Activated naive CD8-positive, alpha-beta T cell treated with anti-CD3 and anti-CD28 coated beads, Interleukin-2, amount 50 U/mL, for 16 hours (primary cell): ENCODE measurements around the gene SFTPB.

Source experiments
- DNase-seq: peaks from one replicate; pipeline ENCODE4 v3.0.0-alpha.2; 2020; ENCODE audit warnings: low read depth, low spot score

Gene SFTPB

DNA sequence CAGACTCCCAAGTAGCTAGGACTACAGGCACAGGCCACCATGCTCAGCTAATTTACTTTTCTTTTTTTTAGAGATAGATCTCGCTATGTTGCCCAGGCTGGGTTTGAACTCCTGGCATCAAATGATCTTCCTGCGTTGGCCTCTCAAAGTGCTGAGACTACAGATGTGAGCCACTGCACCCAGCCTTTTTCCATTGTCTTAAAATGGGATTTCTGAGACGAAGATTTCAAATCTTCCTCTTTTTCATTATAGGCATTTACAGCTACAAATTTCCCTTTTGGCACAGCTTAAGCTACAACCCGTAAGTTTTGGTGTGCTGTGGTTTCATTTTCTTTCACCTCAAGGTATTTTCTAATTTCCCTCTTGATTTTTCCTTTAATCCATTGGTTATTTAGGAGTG, 34.8 kb upstream of the SFTPB start:
- no peak for DNase-seq

- no peak for DNase-seq
Observed at GRCh38 chr2:85702172-85702571, 34.2 kb upstream of the SFTPB start.

GRCh38 chr2:85699325-85699724, 31.3 kb upstream of the SFTPB start:
- DNase-seq: no peak

- DNase-seq: no peak
Observed at GRCh38 chr2:85698880-85699254, 30.9 kb upstream of the SFTPB start.

GRCh38 chr2:85698184-85698879, 30.3 kb upstream of the SFTPB start:
- no peak for DNase-seq

DNA sequence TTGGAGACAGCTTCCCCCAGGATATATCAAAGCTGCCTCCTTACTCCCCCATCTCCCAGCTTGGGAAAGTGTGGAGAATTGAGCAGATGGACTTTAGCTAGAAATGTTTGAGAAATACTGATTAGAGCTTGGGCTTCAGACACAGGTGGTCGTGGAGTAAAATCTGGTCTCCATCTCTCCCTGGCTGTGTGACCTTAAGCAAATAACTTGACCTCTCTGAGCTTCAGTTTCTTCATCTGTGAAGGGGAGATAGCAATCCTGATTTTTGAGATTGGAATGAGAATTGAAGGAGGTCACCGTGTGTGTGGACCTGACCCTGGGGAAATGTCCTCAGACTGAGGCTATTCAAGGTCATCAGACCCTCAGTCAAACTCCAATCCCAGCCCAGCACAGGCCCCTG, 29.7 kb upstream of the SFTPB start:
- DNase-seq: no peak

GRCh38 chr2:85697096-85697495, 29.1 kb upstream of the SFTPB start:
- DNase-seq: no peak

DNA sequence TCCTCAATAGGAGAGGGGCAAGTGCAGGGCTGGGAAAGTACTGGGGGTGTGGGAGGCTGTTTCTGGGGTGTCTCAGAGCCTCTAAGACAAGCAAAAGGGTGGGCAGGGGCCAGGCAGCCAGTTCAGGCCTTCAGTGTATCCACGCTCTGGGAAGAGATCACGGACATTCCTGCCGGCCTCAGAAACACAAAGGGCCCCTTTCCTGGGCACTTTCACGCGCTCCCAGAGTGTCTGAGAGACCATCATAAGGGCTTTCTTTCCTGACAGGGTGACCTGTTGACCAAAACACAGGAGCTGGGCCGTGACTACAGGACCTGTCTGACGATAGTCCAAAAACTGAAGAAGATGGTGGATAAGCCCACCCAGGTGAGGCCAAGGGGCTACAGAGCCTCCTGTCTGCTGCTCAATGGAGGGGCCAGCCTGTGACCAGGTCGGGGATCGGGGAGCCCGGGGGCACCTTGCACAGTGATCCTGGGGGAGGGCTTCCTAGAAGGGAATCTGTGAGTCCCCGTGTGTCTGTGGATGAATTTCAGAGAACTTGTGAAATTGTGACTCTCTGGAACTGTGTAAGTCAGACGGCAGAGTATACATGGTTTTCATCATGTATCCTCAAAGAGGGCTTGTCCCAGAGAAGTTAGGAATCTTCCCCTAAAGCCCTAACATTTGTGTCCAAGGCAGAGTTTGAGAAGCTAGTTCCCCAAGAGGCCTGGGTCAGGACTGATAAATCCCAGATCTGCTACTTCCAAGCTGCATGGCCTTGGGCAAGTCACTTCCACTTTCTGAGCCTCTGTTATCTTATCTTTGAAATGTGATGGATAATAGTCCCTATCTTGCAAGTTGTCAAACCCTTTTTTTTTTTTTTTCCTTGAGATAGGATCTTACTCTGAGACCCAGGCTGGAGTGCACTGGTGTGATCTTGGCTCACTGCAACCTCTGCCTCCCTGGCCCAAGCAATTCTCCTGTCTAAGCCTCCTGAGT, 28.0 kb upstream of the SFTPB start:
- no peak for DNase-seq

- DNase-seq: no peak
Observed at GRCh38 chr2:85695121-85695520, 27.1 kb upstream of the SFTPB start.

DNA sequence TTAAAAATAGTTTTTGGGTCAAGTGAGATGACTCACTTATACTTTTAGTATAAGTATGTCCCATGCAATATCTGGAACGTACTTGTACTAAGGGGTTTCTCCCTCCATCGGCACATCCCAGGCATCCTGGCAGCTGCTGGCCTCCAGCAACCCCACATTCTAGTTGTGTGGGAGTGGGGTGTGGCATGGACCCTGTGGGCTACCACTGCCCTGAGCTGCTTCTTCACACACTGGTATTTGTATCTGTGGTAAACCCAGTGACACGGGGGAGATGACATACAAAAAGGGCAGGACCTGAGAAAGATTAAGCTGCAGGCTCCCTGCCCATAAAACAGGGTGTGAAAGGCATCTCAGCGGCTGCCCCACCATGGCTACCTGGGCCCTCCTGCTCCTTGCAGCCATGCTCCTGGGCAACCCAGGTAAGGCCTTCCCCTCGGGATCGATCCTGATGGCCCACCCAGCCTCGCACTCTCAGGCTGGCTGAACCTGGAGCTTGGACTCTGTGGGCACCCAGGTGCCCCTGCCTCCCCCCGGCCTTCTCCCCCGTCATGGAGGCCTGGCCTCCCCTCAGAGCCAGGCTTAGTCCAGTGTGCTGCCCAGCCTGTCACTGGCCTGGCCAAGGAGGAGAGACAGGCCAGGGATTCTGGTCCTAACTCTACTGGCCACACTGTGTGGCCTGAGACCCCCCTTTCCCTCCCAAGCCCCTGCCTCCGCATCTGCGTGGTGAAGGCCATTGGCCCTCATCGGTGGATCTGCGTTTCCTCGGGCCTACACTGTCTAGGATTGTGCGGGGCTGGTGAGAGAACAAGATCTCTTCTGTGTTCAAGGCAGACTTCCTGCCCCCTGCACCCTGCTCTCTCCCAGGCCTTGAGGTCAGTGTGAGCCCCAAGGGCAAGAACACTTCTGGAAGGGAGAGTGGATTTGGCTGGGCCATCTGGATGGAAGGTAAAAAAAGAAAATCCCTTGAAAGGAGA, 26.3 kb upstream of the SFTPB start, which contains the start of gene GNLY:
Gene GNLY, plus strand, starts transcription at position 307 of the 974 bp plus-strand sequence. Its CDS starts 61 bp downstream, at position 368.
- no peak for DNase-seq

GRCh38 chr2:85692039-85692645, 24.1 kb upstream of the SFTPB start:
- no peak for DNase-seq

DNA sequence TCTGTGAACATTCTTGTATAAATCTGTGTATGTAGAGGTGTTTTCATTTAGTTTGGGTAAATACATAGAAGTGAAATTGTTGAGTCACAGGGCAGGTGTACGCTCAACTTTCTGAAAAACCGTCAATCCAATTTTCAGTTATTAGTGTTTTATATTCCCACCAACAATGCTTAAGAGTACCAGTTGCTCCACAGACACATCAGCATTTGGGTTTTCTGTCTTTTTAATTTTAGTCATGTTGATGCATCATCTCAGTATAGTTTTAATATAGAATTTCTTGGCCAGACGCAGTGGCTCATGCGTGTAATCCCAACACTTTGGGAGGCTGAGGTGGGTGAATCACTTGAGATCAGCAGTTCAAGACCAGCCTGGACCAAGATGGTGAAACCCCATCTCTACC, 22.9 kb upstream of the SFTPB start:
- DNase-seq: no peak

DNA sequence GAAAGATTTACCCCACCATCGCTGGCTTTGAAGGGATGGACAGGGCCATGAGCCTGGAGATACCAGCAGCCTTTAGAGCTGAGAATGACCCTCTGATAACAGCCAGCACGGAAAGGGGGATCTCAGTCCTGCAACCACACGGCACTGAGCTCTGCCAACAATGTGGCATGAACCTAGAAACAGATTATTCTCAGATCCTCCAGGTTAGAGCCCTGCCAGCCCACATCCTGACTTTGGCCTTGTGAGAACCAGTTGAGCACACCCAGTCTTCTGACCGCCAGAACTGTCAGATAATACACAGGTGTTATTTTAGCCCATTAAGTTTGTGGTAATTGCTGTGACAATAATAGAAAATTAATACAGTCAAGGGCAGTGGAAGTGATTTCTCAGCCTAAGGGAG, 16.8 kb upstream of the SFTPB start:
- DNase-seq: no peak

DNA sequence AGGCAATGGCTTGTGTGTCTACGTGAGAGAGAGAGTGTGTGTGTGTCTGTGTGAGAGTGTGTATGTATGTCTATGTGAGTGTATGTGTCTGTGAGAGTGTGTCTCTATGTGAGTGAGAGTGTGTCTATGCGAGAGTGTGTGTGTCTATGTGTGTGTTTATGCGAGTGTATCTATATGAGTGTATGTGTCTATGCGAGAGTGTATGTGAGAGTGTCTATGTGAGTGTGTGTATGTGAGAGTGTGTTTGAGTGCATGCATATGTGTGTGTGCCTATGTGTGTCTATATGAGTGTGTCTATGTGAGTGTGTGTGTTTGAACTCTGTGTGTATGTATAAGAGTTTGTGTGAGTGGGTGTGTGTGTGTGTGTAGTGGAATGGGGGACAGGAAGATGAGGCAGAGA, 16.4 kb upstream of the SFTPB start:
- DNase-seq: no peak

- no peak for DNase-seq
Observed at GRCh38 chr2:85682378-85682777, 14.4 kb upstream of the SFTPB start.

DNA sequence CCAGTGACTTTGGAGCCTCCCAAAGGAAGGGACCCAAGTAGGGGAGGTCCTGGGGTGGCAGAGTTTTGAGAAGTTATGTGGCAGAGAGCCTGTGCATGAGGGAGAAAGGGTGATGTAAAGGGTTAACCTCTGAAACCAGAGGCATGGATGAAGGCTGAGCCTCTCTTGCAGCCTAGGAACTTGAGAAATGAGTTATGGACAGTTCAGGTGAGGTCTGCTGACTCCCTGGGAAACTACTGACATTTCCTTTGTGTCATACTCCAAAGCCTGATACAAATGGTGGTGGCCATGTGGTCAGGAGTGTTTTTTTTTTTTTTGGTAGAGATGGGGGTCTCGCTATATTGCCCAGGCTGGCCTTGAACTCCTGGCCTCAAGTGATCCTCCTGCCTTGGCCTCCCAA, 13.8 kb upstream of the SFTPB start:
- DNase-seq: no peak

DNA sequence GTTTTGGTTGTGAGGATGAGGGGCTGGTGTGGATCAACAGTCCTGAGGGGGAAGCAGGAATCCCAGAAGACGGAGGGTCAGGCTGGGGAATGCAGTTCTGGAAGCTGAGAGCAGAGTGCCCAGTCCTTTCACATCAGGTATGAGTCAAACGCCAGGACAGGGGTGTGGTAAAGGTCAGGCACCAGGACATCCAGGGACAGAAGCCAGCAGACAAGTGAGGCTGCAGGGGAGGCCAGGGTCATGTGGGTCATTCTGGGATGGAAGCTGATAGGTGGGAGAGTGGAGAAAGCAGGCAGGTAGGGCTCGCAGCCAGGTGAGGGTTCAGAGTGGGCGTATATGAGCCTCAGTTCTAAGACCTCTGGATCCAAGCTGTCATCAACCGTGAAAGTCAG, 13.4 kb upstream of the SFTPB start:
- no peak for DNase-seq

DNA sequence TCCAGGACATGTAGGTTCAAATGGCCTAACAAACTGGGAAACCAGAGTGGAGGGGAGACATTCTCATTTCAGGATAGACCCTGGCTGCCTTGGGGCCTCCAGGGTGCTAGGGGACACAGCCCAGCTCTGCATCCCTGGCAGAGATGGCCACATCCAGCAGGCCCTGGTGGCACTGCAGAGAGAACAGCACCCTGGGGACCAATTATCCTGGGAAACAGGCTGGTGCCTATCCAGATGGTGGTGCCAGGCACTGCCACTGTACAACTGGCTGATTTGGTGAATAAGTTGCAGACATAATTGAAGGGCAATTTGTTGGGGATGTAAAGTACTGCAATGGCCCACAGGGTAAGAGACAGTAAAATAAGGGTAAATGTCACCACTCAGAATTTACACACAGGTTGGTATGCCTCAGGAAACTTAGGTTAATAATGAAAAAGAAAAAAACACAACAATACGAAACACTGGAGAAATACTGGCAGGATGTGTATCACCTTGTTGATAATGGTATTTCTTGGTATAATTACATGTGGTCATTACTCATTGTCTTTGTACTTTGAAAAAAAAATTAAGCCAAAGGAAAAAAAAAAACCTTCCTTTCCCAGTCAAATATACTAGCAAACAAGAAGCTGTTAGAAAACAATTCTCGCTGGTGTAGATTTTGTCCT, 12.8 kb upstream of the SFTPB start:
- no peak for DNase-seq

DNA sequence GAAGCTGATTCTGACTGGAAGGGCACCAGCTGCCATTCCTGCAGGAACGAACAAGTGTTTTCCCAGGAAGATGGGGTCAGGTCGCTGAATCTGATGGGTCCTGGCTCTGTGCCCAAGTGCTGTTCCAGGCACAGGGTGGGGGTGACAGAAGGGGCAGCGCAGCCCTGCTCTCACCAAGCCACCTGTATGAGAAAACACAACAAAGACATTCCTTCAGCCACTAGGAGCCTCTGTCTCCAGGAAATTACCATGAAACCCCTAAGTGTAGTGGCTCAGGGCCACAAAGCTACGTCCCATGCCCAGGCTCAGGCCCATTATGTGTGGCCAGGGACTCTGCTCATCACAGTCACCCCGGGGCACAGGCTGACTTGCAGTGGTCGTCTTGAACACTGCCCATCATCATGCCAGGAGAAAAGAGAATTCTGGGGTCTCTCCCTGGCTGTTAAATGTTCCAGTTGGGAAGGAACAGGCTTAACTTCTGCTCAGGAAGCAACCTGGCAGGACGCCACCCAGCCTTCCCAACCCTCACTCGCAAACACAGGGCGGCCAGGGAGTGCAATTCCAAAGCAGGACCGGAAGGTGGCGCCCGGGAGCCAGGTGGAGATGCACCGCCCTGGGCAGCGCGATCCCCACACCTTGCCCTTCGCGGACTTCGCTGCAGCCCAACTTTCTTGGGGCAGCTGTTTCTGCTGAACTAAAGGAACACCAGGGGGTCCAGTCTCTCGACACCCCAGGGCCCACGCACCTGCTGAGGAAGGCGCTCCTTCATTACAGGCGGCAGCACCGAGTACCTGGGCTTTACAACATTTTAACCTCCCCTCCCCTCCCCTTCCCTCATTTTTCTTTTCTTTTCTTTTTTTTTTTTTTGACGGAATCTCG, 11.0 kb upstream of the SFTPB start:
- DNase-seq: peak; percentile 57

DNA sequence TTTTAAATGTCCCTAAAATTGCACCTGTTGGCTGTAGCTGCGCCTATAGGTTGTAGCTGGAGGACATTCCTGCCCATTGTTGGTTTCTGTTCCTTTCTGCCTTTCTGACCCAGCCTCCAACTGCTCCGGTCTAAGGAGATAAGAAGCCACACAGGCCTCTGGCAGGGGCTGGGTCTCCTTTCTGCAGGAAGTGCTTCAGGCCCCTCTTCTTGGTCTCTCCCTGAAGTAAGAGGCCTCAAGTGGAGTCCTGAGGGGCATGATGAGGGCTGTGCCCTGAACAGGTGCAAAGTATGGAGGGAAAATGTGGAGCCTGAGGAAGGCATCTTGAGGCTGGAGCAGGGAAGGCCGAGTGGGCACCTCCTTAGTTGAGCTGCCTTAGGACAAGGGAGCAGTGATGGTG, 10.4 kb upstream of the SFTPB start:
- no peak for DNase-seq
